H1 (cell line): ENCODE results near the gene EPN2. TPM values are rescaled to one million over a fixed set of nuclear protein-coding genes. Genes with fewer than 3 reads are reported as not detected.

ENCODE experiments used
- CTCF ChIA-PET: fragments of 300-600 bp; sonication (Branson Sonifier 250); formaldehyde crosslinking; loops from one replicate; lab custom pipeline; 2021; ENCODE audit not compliant: partially characterized antibody; lab: Charles Lee
- POLR2A ChIA-PET: fragments of 300-600 bp; sonication (Branson Sonifier 250); formaldehyde crosslinking; loops from one replicate; lab custom pipeline; 2021; ENCODE audit warnings: inconsistent platforms; ENCODE audit not compliant: partially characterized antibody; lab: Charles Lee
- DNase-seq, 2 experiments: peaks; one replicate each; pipeline versions ENCODE4 v3.0.0 to v3.0.0-alpha.2; 2010 to 2022; ENCODE audit warnings: low spot score in 2 of 2, low read depth in 1 of 2, mixed read lengths in 1 of 2
- FAIRE-seq: peaks from 2 replicates; lab custom pipeline; 2011; peaks lifted over from hg19 to GRCh38; lab: Jason Lieb, UNC
- H2AFZ ChIP-seq: 2 replicates; pipeline ENCODE4 v1.8.1; 2012; ENCODE audit warnings: low read length, inconsistent platforms
- H2AK5ac ChIP-seq: 2 replicates; pipeline ENCODE4 v1.6.1; 2013; ENCODE audit warnings: low read depth, low read length
- H2BK120ac ChIP-seq: replicated peaks from 2 replicates; pipeline ENCODE3; 2013; ENCODE audit warnings: low read depth, low read length, inconsistent platforms
- H2BK12ac ChIP-seq: 2 replicates; pipeline ENCODE4 v1.6.1; 2013; ENCODE audit warnings: low read depth, low read length
- H2BK15ac ChIP-seq: 2 replicates; pipeline ENCODE4 v1.6.1; 2013; ENCODE audit warnings: low read length
- H2BK20ac ChIP-seq: 2 replicates; pipeline ENCODE4 v1.6.1; 2013; ENCODE audit warnings: low read length
- H2BK5ac ChIP-seq: 2 replicates; pipeline ENCODE4 v1.6.1; 2013; ENCODE audit warnings: low read depth, low read length
- H3K14ac ChIP-seq: 2 replicates; pipeline ENCODE4 v1.6.1; 2013; ENCODE audit warnings: inconsistent platforms; ENCODE audit not compliant: insufficient read length
- H3K18ac ChIP-seq: 2 replicates; pipeline ENCODE4 v1.6.1; 2013; ENCODE audit warnings: low read length; ENCODE audit errors: extremely low read depth
- H3K23ac ChIP-seq: 2 replicates; pipeline ENCODE4 v1.6.1; 2013; ENCODE audit warnings: inconsistent platforms; ENCODE audit not compliant: insufficient read length
- H3K23me2 ChIP-seq: 2 replicates; pipeline ENCODE4 v1.6.1; 2013; ENCODE audit warnings: low read depth, low read length
- H3K27ac ChIP-seq: 2 replicates; pipeline ENCODE4 v1.6.1; 2011; ENCODE audit warnings: low read depth, low read length, inconsistent platforms
- H3K27me3 ChIP-seq, 4 experiments: replicated peaks in 1 of 4; 1 replicate in 1 of 4; 2 replicates in 3 of 4; pipeline versions ENCODE4 v1.6.1 to v1.8.1; 2011 to 2013; ENCODE audit warnings: low read length in 3 of 4, mild to moderate bottlenecking in 3 of 4, inconsistent platforms in 2 of 4, mixed read lengths in 2 of 4, moderate library complexity in 1 of 4; ENCODE audit not compliant: control insufficient read depth in 3 of 4, insufficient read depth in 3 of 4; ENCODE audit errors: extremely low read depth in 1 of 4
- H3K36me3 ChIP-seq, 4 experiments: 2 replicates each; pipeline versions ENCODE4 v1.6.1 to v1.8.1; 2011 to 2013; ENCODE audit warnings: mild to moderate bottlenecking in 4 of 4, low read length in 3 of 4, moderate library complexity in 2 of 4, control low read depth in 1 of 4, inconsistent platforms in 1 of 4; ENCODE audit not compliant: insufficient read depth in 4 of 4, control insufficient read depth in 2 of 4
- H3K4ac ChIP-seq: replicated peaks from 2 replicates; pipeline ENCODE3; 2013; ENCODE audit warnings: low read length, low read depth, mixed read lengths, inconsistent platforms; ENCODE audit not compliant: insufficient read length
- H3K4me1 ChIP-seq, 4 experiments: replicated peaks in 1 of 4; 1 replicate in 1 of 4; 2 replicates in 3 of 4; pipeline versions ENCODE4 v1.6.1 to v1.8.1; 2011 to 2013; ENCODE audit warnings: low read length in 3 of 4, inconsistent platforms in 2 of 4, mixed read lengths in 1 of 4; ENCODE audit not compliant: insufficient read depth in 4 of 4, control insufficient read depth in 3 of 4
- H3K4me2 ChIP-seq, 2 experiments: 2 replicates each; pipeline versions ENCODE4 v1.6.1 to v1.8.1; 2011 to 2013; ENCODE audit warnings: low read depth in 2 of 2, low read length in 2 of 2, control low read depth in 1 of 2, inconsistent platforms in 1 of 2, mild to moderate bottlenecking in 1 of 2; ENCODE audit not compliant: insufficient read depth in 1 of 2
- H3K4me3 ChIP-seq, 4 experiments: fragments of 200-600, 300-600 bp in 1 of 4; sonication (generic), shearing (Covaris generic), sonication (Bioruptor Twin) in 1 of 4; 2 replicates each; pipeline versions ENCODE4 v1.5.1 to v1.8.1; 2011 to 2016; ENCODE audit warnings: low read length in 4 of 4, low read depth in 3 of 4, control low read depth in 2 of 4, inconsistent platforms in 2 of 4, mild to moderate bottlenecking in 2 of 4, mixed read lengths in 1 of 4, moderate library complexity in 1 of 4; ENCODE audit not compliant: insufficient read depth in 2 of 4; ENCODE audit errors: extremely low read depth in 1 of 4
- H3K56ac ChIP-seq: replicated peaks from 2 replicates; pipeline ENCODE3; 2013; ENCODE audit warnings: low read depth, mild to moderate bottlenecking, mixed read lengths, low read length, inconsistent platforms; ENCODE audit not compliant: insufficient read length
- H3K79me1 ChIP-seq: 2 replicates; pipeline ENCODE4 v1.6.1; 2013; ENCODE audit warnings: low read depth, low read length, control low read depth
- H3K79me2 ChIP-seq, 2 experiments: 2 replicates each; pipeline versions ENCODE4 v1.6.1 to v1.8.1; 2012 to 2013; ENCODE audit warnings: low read length in 2 of 2, mild to moderate bottlenecking in 2 of 2, inconsistent platforms in 1 of 2; ENCODE audit not compliant: insufficient read depth in 2 of 2, control insufficient read depth in 1 of 2
- H3K9ac ChIP-seq, 4 experiments: replicated peaks in 1 of 4; 1 replicate in 1 of 4; 2 replicates in 3 of 4; pipeline versions ENCODE4 v1.6.1 to v1.8.1; 2011 to 2013; ENCODE audit warnings: low read depth in 3 of 4, low read length in 3 of 4, control low read depth in 2 of 4, mild to moderate bottlenecking in 2 of 4, moderate library complexity in 2 of 4, inconsistent platforms in 1 of 4; ENCODE audit errors: extremely low read depth in 1 of 4
- H3K9me3 ChIP-seq, 2 experiments: 2 replicates each; pipeline versions ENCODE4 v1.6.1 to v1.8.1; 2012 to 2013; ENCODE audit warnings: mild to moderate bottlenecking in 2 of 2, moderate library complexity in 2 of 2, control low read depth in 1 of 2, inconsistent platforms in 1 of 2, low read depth in 1 of 2, low read length in 1 of 2, mixed read lengths in 1 of 2; ENCODE audit not compliant: insufficient read depth in 2 of 2
- H4K20me1 ChIP-seq, 2 experiments: replicated peaks in 1 of 2; 2 replicates each; pipeline versions ENCODE3 to v1.8.1; 2011 to 2013; ENCODE audit warnings: inconsistent platforms in 2 of 2, low read length in 2 of 2, mild to moderate bottlenecking in 1 of 2; ENCODE audit not compliant: insufficient read depth in 2 of 2, control insufficient read depth in 1 of 2
- H4K5ac ChIP-seq: 2 replicates; pipeline ENCODE4 v1.6.1; 2013; ENCODE audit warnings: low read length, low read depth, mixed read lengths, inconsistent platforms; ENCODE audit not compliant: insufficient read length
- H4K8ac ChIP-seq: 2 replicates; pipeline ENCODE4 v1.8.0; 2013; ENCODE audit warnings: mild to moderate bottlenecking, moderate library complexity, low read length, inconsistent platforms; ENCODE audit not compliant: insufficient read depth; ENCODE audit errors: extremely low read depth
- H4K91ac ChIP-seq: replicated peaks from 2 replicates; pipeline ENCODE3; 2013; ENCODE audit warnings: low read length, mixed read lengths, inconsistent platforms; ENCODE audit not compliant: insufficient read length
- ASH2L ChIP-seq: fragments of 200-600, 300-600 bp; sonication (generic); IDR thresholded peaks from one replicate; pipeline ENCODE4 v1.7.1; 2017; ENCODE audit warnings: low read length
- CBX5 ChIP-seq: fragments of 300-800, 300-1000 bp; sonication (generic); IDR thresholded peaks from 2 replicates; pipeline ENCODE4 v1.7.1; 2016; ENCODE audit warnings: antibody characterized with exemption, low read length, low read depth
- GABPA ChIP-seq: IDR thresholded peaks from 2 replicates; pipeline ENCODE4 v1.6.1; 2011; ENCODE audit warnings: mild to moderate bottlenecking, low read length, moderate library complexity, borderline replicate concordance; ENCODE audit not compliant: insufficient read depth
- KDM4A ChIP-seq: IDR thresholded peaks from one replicate; pipeline ENCODE4 v1.7.1; 2012; ENCODE audit warnings: low read depth, mild to moderate bottlenecking, moderate library complexity, low read length, inconsistent platforms; ENCODE audit not compliant: severe bottlenecking
- POLR2A ChIP-seq, 2 experiments: IDR thresholded peaks; 1 replicate in 1 of 2; 2 replicates in 1 of 2; pipeline ENCODE4 v1.6.1; 2011; ENCODE audit warnings: low read depth in 2 of 2, low read length in 2 of 2, mild to moderate bottlenecking in 2 of 2; ENCODE audit errors: control extremely low read depth in 1 of 2
- RAD21 ChIP-seq, 2 experiments: IDR thresholded peaks in 1 of 2; conservative IDR thresholded peaks in 1 of 2; 2 replicates each; pipeline ENCODE4 v1.6.1; 2011; ENCODE audit warnings: low read depth in 2 of 2, low read length in 2 of 2, improper control_type of control experiment in 1 of 2, inconsistent platforms in 1 of 2, mild to moderate bottlenecking in 1 of 2, moderate library complexity in 1 of 2
- WGBS, 2 experiments: shearing (Covaris generic) in 1 of 2; methylation state at CpG; one replicate each; pipeline versions ENCODE4 v1.1.6 to v1.1.7; 2013 to 2015; ENCODE audit warnings: low lambda C conversion rate in 2 of 2, mixed read lengths in 2 of 2, inconsistent platforms in 1 of 2, low coverage in 1 of 2, missing lambda C conversion rate in 1 of 2; ENCODE audit not compliant: insufficient replicate concordance in 2 of 2, insufficient coverage in 1 of 2, insufficient read length in 1 of 2; ENCODE audit errors: extremely low coverage in 1 of 2, missing lambda C conversion rate in 1 of 2; 5-methylcytosine and 5-hydroxymethylcytosine counted together
- polyA plus RNA-seq, 7 experiments: library from polyadenylated mRNA; depleted of rRNA in 3 of 7; stranded (reverse) in 5 of 7; unstranded in 2 of 7; fragments of >200 nt in 5 of 7; fragments of 200-250 nt in 2 of 7; gene quantifications; 1 replicate in 5 of 7; 2 replicates in 1 of 7; 4 replicates in 1 of 7; pipeline versions ENCODE4 v1.2.1 to v1.2.3, GENCODE V29; 2011 to 2013; ENCODE audit warnings: missing spikeins in 2 of 7, mixed read lengths in 2 of 7
- total RNA-seq: library from RNA; stranded (reverse); fragmentation: NEBNext Ultra II Directional; extraction: Animal tissue kit (Norgen Biotek cat#: 25700); gene quantifications from 2 replicates; pipeline ENCODE4 v1.2.1, GENCODE V29; 2021

The EPN2 gene
- total and polyA plus RNA-seq, 2 of the 8 experiments (the other 6 are each of a cell fraction or from before 2014, with no cell fraction given) = 28.7 to 55.8 TPM

DNA sequence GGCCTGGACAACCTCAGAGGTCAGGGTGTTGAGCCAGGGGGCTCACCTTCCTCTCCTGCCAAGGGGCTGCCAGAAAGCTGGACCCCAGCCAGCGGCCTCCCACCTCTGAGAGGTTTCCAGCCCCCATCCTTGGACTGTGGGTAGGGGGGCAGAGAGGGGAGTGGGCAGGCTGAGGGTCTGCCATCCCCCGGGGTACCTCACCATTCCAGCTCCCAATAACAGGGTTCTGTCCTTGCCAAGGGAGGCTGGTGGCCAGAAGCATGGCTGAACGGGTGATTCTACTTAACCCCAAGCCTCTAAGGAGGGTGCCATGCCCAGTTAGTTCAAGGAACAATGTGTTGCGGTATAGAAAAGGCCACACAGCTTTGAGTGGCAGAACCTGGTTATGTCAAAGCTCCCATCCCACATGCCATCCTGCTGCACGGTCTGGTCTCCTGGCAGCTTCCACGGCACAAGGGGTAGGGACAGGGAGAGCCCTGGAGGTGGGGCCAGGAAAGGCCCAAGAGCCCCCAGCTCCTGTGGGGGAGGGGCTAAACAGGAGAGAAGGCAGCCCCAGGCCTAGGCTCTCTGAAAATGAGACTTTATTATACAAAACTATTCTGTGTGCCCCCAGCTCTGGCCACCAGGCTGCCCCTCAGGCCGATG is 105.6 kb downstream of the EPN2 start:
- POLR2A ChIA-PET = interaction anchor here (0.6 to 1.7 kb wide), 7 partner anchors 8 to 305 kb away, joined by 3 to 5 read pairs (median 3); no protein-coding TSS in a partner anchor

More for the DNA sequence above, 105.6 kb downstream of the EPN2 start:
- Histone ChIP-seq H3K14ac (no peak overlapping the region), H2AFZ (no peak overlapping the region), H3K56ac (no peak overlapping the region), H4K20me1 (peaks cover 0 to 3% of the 10 kb centered on the region in 2 experiments), H3K23ac (no peak overlapping the region), H2BK12ac (no peak overlapping the region), H2BK15ac (no peak overlapping the region), H2BK5ac (no peak overlapping the region), H3K27me3 (no peaks in the 10 kb centered on the region), H3K36me3 (peaks cover 0 to 5% (median 2%) of the 10 kb centered on the region in 4 experiments; a peak in 2 of 8 replicates), H3K79me2 (no peaks in the 10 kb centered on the region), H3K23me2 (no peaks in the 10 kb centered on the region), H2AK5ac (no peak overlapping the region), H3K4ac (no peak overlapping the region), H4K5ac (no peak overlapping the region), H2BK120ac (no peak overlapping the region), H3K4me2 (no peak overlapping the region), H2BK20ac (no peak overlapping the region), H4K91ac (no peak overlapping the region), H3K9me3 (no peaks in the 10 kb centered on the region), H3K18ac (no peak overlapping the region), H4K8ac (no peak overlapping the region), H3K79me1 (no peaks in the 10 kb centered on the region), H3K4me3 (no peak overlapping the region), H3K9ac (no peak overlapping the region), H3K27ac (no peak overlapping the region), H3K4me1 (peaks cover 4 to 18% (median 14%) of the 10 kb centered on the region in 4 experiments)
- FAIRE-seq = no peak
- CTCF ChIA-PET = interaction anchor here (0.6 to 9.8 kb wide), 9 partner anchors 10 to 420 kb away, joined by 3 to 70 read pairs (median 3); partner anchors contain the start of gene RNF112
- 90% methylated on average over 6 of the region's 7 CpGs; no CpG with 5 or more reads in 1 of the 2 experiments for WGBS, 2 experiments
- DNase-seq = no peak
- TF ChIP-seq GABPA = no peak
- no peak for TF ChIP-seq RAD21 (IDR thresholded peaks at IDR 0.05 in 1 of 2, conservative IDR thresholded peaks at IDR 0.05 in 1 of 2; ENCODE audit: low read depth in 2 of 2, low read length in 2 of 2)
- TF ChIP-seq POLR2A (IDR thresholded peaks at IDR 0.05; ENCODE audit: control extremely low read depth in 1 of 2, low read depth in 2 of 2, low read length in 2 of 2) = no peak
- TF ChIP-seq KDM4A = no peak
- no peak for TF ChIP-seq CBX5
- no peak for TF ChIP-seq ASH2L
- TF ChIP-seq, all 59 proteins: peak for 0
